A673 (cell line): ENCODE results near the gene SMIM10L1.

Experiments used
- CTCF ChIP-seq: fragments of 300-800, 200-600 bp; sonication (generic); conservative IDR thresholded peaks from 2 replicates; pipeline ENCODE4 v1.5.1; 2017; ENCODE audit warnings: low read depth, mild to moderate bottlenecking, antibody characterized with exemption, low read length, moderate library complexity, mixed read lengths
- EZH2 ChIP-seq: fragments of 200-600 bp; sonication (generic); IDR thresholded peaks from 2 replicates; pipeline ENCODE4 v1.6.1; 2017; ENCODE audit warnings: borderline replicate concordance, low read depth, mild to moderate bottlenecking, mixed read lengths, antibody characterized with exemption, low read length; ENCODE audit not compliant: poor library complexity, severe bottlenecking

GRCh38 chr12:11204173-11204572 lies 33.2 kb downstream of the SMIM10L1 start:
- TF ChIP-seq CTCF (no peak), EZH2 (no peak)
